HG02840 (cell line): ENCODE results near the gene OR5H2.

Experiments
- ATAC-seq: cut with Tn5 transposase; IDR thresholded peaks from one replicate; pipeline ENCODE4 v1.9.1; 2021; ENCODE audit warnings: mild to moderate bottlenecking, moderate library complexity, moderate number of reproducible peaks; ENCODE audit not compliant: unreplicated experiment, low FRiP score

The OR5H2 gene

GRCh38 chr3:98329392-98330124 is 47.3 kb downstream of the OR5H2 start:
- ATAC-seq: peak; percentile 62

- no peak for ATAC-seq
Measured at GRCh38 chr3:98331329-98331728, 49.0 kb downstream of the OR5H2 start.
